ENCODE results near the gene KCNK10.

The KCNK10 gene

GRCh38 chr14:88286309-88286708, 36.8 kb downstream of the KCNK10 start:
- no peak overlapping the region for H3K4me3 ChIP-seq (ENCODE audit: low read depth, low read length)
- TF ChIP-seq, protein P1, sequence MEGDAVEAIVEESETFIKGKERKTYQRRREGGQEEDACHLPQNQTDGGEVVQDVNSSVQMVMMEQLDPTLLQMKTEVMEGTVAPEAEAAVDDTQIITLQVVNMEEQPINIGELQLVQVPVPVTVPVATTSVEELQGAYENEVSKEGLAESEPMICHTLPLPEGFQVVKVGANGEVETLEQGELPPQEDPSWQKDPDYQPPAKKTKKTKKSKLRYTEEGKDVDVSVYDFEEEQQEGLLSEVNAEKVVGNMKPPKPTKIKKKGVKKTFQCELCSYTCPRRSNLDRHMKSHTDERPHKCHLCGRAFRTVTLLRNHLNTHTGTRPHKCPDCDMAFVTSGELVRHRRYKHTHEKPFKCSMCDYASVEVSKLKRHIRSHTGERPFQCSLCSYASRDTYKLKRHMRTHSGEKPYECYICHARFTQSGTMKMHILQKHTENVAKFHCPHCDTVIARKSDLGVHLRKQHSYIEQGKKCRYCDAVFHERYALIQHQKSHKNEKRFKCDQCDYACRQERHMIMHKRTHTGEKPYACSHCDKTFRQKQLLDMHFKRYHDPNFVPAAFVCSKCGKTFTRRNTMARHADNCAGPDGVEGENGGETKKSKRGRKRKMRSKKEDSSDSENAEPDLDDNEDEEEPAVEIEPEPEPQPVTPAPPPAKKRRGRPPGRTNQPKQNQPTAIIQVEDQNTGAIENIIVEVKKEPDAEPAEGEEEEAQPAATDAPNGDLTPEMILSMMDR (IDR thresholded peaks at IDR 0.05; ENCODE audit: insufficient read depth, low read length, missing control alignments), result no peak
- DNase-seq (ENCODE audit: low read depth, low spot score), result no peak
- CTCF ChIA-PET, result no interaction called here
- POLR2A ChIA-PET, result no interaction called here

DNA sequence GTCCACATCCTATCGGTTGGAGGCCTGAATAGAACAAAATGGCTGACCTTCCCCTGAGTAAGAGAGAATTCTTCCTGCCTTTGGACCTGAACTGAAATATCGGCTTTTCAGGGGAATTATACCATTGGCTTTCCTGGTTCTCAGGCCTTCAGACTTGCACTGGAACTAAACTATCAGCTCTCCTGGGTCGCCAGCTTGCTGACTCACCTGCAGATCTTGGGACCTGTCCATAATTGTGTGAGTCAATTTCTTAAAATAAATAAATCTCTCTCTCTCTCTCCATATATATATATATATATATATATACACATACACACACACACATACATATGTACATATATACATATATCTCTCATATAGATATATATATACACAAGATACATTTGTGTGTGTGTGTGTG, 41.6 kb downstream of the KCNK10 start:
- CTCF ChIA-PET, result no interaction called here
- no peak for DNase-seq (ENCODE audit: low read depth, low spot score)
- TF ChIP-seq, protein P1 (IDR thresholded peaks at IDR 0.05; ENCODE audit: insufficient read depth, low read length, missing control alignments), result no peak
- no peak overlapping the region for H3K4me3 ChIP-seq (ENCODE audit: low read depth, low read length)
- POLR2A ChIA-PET, result no interaction called here

- ChIA-PET POLR2A (no interaction called here), CTCF (no interaction called here)
- TF ChIP-seq, protein P1 (IDR thresholded peaks at IDR 0.05; ENCODE audit: insufficient read depth, low read length, missing control alignments), result no peak
- no peak overlapping the region for H3K4me3 ChIP-seq (ENCODE audit: low read depth, low read length)
- DNase-seq (ENCODE audit: low read depth, low spot score), result no peak
Observed at GRCh38 chr14:88276923-88277596, 46.0 kb downstream of the KCNK10 start.

DNA sequence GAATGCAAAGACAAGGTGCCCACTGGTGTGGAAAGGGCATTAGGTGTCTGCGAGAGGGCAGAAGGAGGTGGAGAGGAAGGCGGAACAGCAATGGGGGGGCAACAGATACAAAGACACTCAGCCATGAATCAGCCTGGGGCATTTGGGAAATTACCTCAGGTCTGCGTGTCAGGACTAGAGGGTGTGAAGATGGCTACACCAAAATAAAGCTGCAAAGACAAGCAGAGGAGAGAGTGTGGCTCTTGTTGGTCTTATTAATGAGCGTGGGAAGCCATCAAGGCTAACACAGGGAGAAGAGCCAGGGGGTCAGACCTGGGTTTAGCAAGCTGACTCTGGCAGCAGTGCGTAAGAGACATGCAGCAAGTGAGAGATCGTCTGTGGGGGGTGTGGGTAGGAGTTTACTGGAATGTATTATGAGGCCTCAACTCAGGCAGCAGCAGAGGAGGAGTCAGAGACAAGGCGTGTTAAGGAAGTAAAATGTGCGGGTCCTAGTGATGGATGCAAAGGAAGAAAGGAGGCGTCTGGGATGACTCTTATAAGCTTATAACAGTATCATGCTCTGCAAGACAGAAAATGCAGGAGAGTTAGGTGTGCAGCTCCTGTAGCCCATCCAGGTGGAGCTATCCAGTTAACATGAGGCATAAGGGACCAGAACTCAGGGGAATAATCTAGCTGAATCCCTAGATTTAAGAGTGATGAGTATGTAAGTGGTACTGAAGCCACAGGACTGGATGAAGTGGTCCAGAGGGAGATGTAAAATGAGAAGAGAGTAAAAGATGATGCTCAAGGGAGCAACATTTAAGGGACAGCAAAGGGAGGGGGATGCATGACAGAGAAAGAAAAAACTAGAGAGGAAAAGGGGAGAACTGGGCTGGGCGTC, 50.4 kb downstream of the KCNK10 start:
- H3K4me3 ChIP-seq (ENCODE audit: low read depth, low read length), result no peak overlapping the region
- POLR2A ChIA-PET, result no interaction called here
- TF ChIP-seq, protein P1 (IDR thresholded peaks at IDR 0.05; ENCODE audit: insufficient read depth, low read length, missing control alignments), result no peak
- CTCF ChIA-PET, result no interaction called here
- DNase-seq (ENCODE audit: low read depth, low spot score), result no peak

DNA sequence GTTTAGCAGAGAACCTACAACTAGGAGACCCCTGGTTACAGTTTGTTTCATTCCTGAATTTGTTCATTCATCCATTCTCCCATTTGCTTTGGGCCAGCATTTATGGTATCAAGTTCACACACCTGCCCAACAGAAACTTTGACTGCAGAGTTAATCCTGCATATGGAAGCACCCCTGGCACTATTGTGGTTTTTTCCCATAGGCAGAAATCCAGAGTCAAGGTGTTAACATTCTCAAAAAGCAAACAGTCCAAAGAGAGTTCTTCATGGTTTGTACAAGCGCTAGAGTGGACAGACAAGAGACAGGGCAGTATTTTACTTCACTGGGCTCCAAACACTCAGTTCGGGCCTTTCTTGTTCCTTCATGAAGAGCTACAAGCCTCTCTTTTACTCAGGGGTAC, 51.9 kb downstream of the KCNK10 start:
- ChIA-PET POLR2A (no interaction called here), CTCF (no interaction called here)
- no peak overlapping the region for H3K4me3 ChIP-seq (ENCODE audit: low read depth, low read length)
- DNase-seq (ENCODE audit: low read depth, low spot score), result no peak
- TF ChIP-seq, protein P1 (IDR thresholded peaks at IDR 0.05; ENCODE audit: insufficient read depth, low read length, missing control alignments), result no peak

GRCh38 chr14:88270776-88271175, 52.3 kb downstream of the KCNK10 start:
- ChIA-PET CTCF (no interaction called here), POLR2A (no interaction called here)
- H3K4me3 ChIP-seq (ENCODE audit: low read depth, low read length), result no peak overlapping the region
- no peak for DNase-seq (ENCODE audit: low read depth, low spot score)
- TF ChIP-seq, protein P1 (IDR thresholded peaks at IDR 0.05; ENCODE audit: insufficient read depth, low read length, missing control alignments), result no peak
